HUES48 (cell line): ENCODE data around the gene SLC35B2.

ENCODE experiments used
- H3K27ac ChIP-seq: one replicate; pipeline ENCODE4 v1.7.0; 2013; ENCODE audit warnings: low read depth, low read length, inconsistent platforms
- H3K27me3 ChIP-seq: 2 replicates; pipeline ENCODE4 v1.6.1; 2013; ENCODE audit warnings: mild to moderate bottlenecking, low read length; ENCODE audit not compliant: control insufficient read depth, insufficient read depth
- H3K36me3 ChIP-seq: 2 replicates; pipeline ENCODE4 v1.6.1; 2013; ENCODE audit warnings: low read length; ENCODE audit not compliant: control insufficient read depth, insufficient read depth
- H3K4me1 ChIP-seq: 2 replicates; pipeline ENCODE4 v1.6.1; 2013; ENCODE audit warnings: mild to moderate bottlenecking, low read length; ENCODE audit not compliant: control insufficient read depth, insufficient read depth
- H3K4me3 ChIP-seq: 2 replicates; pipeline ENCODE4 v1.5.1; 2013; ENCODE audit warnings: mild to moderate bottlenecking, low read depth, low read length
- H3K9ac ChIP-seq: 2 replicates; pipeline ENCODE4 v1.6.1; 2013; ENCODE audit warnings: mild to moderate bottlenecking, low read depth, low read length, moderate library complexity
- H3K9me3 ChIP-seq: 2 replicates; pipeline ENCODE4 v1.6.1; 2013; ENCODE audit warnings: low read length; ENCODE audit not compliant: control insufficient read depth, insufficient read depth

SLC35B2 gene

GRCh38 chr6:44257753-44258324, 511 bp upstream of the SLC35B2 start:
- Histone ChIP-seq H3K27me3 (no peaks in the 10 kb centered on the region), H3K4me1 (peaks cover 5% of the 10 kb centered on the region; the same call in 1 of the 2 replicates), H3K9ac (peak overlapping the region; percentile 60; the same call in 1 of the 2 replicates), H3K9me3 (no peaks in the 10 kb centered on the region), H3K27ac (peak overlapping the region; percentile 91), H3K4me3 (peak overlapping the region; percentile 71), H3K36me3 (peaks cover 54% of the 10 kb centered on the region)

GRCh38 chr6:44256775-44257024, 628 bp downstream of the SLC35B2 start:
- Histone ChIP-seq H3K27ac (peak overlapping the region; percentile 91), H3K4me1 (0 out of 2 replicates have a peak, but pooled peaks cover 5% of the 10 kb centered on the region), H3K9me3 (no peaks in the 10 kb centered on the region), H3K27me3 (no peaks in the 10 kb centered on the region), H3K4me3 (peak overlapping the region; percentile 71), H3K9ac (peak overlapping the region; percentile 80), H3K36me3 (peaks cover 65% of the 10 kb centered on the region)

GRCh38 chr6:44255871-44256774, 1.2 kb downstream of the SLC35B2 start:
- H3K9me3 ChIP-seq = no peaks in the 10 kb centered on the region
- peaks cover 71% of the 10 kb centered on the region for H3K36me3 ChIP-seq

GRCh38 chr6:44255105-44255808, 2.1 kb downstream of the SLC35B2 start:
- no peaks in the 10 kb centered on the region for H3K9me3 ChIP-seq
- H3K4me3 ChIP-seq = no peak overlapping the region
- peak overlapping the region; percentile 43 for H3K27ac ChIP-seq
- no peaks in the 10 kb centered on the region for H3K27me3 ChIP-seq
- no peak overlapping the region for H3K9ac ChIP-seq
- peaks cover 76% of the 10 kb centered on the region for H3K36me3 ChIP-seq
- H3K4me1 ChIP-seq = 0 out of 2 replicates have a peak, but pooled peaks cover 5% of the 10 kb centered on the region

More at GRCh38 chr6:44255871-44256774, 1.2 kb downstream of the SLC35B2 start:
- peak overlapping the region; percentile 91 for H3K27ac ChIP-seq
- H3K27me3 ChIP-seq = no peaks in the 10 kb centered on the region
- H3K9ac ChIP-seq = peak overlapping the region; percentile 80
- H3K4me1 ChIP-seq = 0 out of 2 replicates have a peak, but pooled peaks cover 5% of the 10 kb centered on the region
- H3K4me3 ChIP-seq = peak overlapping the region; percentile 71

- Histone ChIP-seq H3K27me3 (no peaks in the 10 kb centered on the region), H3K4me3 (no peak overlapping the region), H3K27ac (peak overlapping the region; percentile 43), H3K36me3 (peaks cover 76% of the 10 kb centered on the region), H3K9ac (no peak overlapping the region), H3K9me3 (no peaks in the 10 kb centered on the region), H3K4me1 (0 out of 2 replicates have a peak, but pooled peaks cover 5% of the 10 kb centered on the region)
Observed at GRCh38 chr6:44254191-44255104, 2.9 kb downstream of the SLC35B2 start.

GRCh38 chr6:44253307-44254101, 3.8 kb downstream of the SLC35B2 start:
- H3K36me3 ChIP-seq = peaks cover 78% of the 10 kb centered on the region
- no peaks in the 10 kb centered on the region for H3K9me3 ChIP-seq
- peak overlapping the region; percentile 37 for H3K27ac ChIP-seq
- H3K9ac ChIP-seq = no peak overlapping the region
- no peak overlapping the region for H3K4me3 ChIP-seq
- peaks cover 12% of the 10 kb centered on the region for H3K4me1 ChIP-seq
- no peaks in the 10 kb centered on the region for H3K27me3 ChIP-seq

- Histone ChIP-seq H3K4me3 (no peak overlapping the region), H3K9ac (no peak overlapping the region), H3K27ac (no peak overlapping the region), H3K9me3 (no peaks in the 10 kb centered on the region), H3K4me1 (peaks cover 7% of the 10 kb centered on the region), H3K36me3 (peaks cover 83% of the 10 kb centered on the region), H3K27me3 (no peaks in the 10 kb centered on the region)
Observed at GRCh38 chr6:44251576-44252524, 5.5 kb downstream of the SLC35B2 start.

- peaks cover 80% of the 10 kb centered on the region for H3K36me3 ChIP-seq
- peaks cover 10% of the 10 kb centered on the region for H3K4me1 ChIP-seq
- no peak overlapping the region for H3K9ac ChIP-seq
- no peak overlapping the region for H3K4me3 ChIP-seq
- no peaks in the 10 kb centered on the region for H3K9me3 ChIP-seq
- H3K27me3 ChIP-seq = no peaks in the 10 kb centered on the region
- H3K27ac ChIP-seq = peak overlapping the region; percentile 25
Observed at GRCh38 chr6:44250718-44251123, 6.6 kb downstream of the SLC35B2 start.

GRCh38 chr6:44250067-44250717, 7.1 kb downstream of the SLC35B2 start:
- H3K27me3 ChIP-seq = no peaks in the 10 kb centered on the region
- H3K4me3 ChIP-seq = no peak overlapping the region
- no peaks in the 10 kb centered on the region for H3K9me3 ChIP-seq
- peak overlapping the region; percentile 52 for H3K27ac ChIP-seq
- no peak overlapping the region for H3K9ac ChIP-seq
- peaks cover 16% of the 10 kb centered on the region for H3K4me1 ChIP-seq
- H3K36me3 ChIP-seq = peaks cover 76% of the 10 kb centered on the region
